NAMALWA (cell line): ENCODE results near the gene NFKBIE.
A peak's percentile ranks its signal among the peaks of the same experiment; 100 is the strongest.

Experiments used
- DNase-seq: peaks from one replicate; pipeline ENCODE4 v3.0.0-alpha.2; 2015; ENCODE audit warnings: low spot score

NFKBIE gene

DNA sequence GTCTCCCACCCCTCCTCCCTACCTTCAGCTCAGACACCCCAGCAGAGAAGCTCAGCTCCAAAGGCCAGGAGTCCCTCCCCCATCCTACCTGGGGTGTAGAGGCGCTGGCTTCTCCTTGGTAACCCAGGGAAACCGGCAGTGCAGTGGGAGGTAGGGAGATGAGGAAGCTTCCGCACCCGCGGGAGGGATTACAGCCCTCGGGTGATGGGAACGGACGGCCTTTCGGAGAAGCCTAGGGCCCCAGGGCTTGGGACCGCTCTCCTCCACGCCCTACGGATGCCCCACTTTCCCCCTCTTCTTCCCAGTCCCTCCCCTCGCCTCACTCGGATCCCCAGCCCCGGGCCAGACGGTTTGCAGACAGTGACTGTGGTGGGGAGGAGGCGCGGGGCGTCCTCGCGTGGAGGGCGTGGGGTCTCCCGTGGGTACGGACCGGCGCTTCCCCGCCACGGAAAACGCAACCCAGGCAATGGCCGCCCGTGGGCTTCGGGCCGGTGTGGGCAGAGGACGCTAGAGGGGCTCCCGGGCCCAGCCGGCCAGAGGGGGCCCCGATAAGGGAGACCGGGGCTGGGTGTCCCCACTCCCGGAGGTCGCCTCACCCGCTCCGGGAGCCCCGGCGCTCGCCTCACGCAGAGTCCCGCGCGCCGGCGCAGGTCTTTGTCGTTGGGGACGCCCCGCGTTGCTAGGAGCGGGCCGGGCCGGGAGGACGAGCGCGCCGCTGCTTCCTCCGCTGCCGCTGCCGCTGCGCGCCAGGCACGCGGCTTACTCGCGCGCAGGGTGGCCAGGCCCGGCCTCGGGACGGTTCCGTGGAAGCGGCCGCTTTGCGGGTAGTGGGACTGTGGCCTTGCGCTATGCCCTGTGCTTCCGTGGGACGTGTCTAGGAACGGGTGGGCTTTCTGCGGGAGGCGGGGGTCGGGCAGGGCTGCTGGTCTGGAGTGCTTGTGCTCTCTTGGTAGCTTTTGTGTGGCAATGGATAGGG is 32.0 kb upstream of the NFKBIE start:
- no peak for DNase-seq

- DNase-seq, result no peak
These were observed 29.8 kb upstream of the NFKBIE start for GRCh38 chr6:44294832-44295791.

DNA sequence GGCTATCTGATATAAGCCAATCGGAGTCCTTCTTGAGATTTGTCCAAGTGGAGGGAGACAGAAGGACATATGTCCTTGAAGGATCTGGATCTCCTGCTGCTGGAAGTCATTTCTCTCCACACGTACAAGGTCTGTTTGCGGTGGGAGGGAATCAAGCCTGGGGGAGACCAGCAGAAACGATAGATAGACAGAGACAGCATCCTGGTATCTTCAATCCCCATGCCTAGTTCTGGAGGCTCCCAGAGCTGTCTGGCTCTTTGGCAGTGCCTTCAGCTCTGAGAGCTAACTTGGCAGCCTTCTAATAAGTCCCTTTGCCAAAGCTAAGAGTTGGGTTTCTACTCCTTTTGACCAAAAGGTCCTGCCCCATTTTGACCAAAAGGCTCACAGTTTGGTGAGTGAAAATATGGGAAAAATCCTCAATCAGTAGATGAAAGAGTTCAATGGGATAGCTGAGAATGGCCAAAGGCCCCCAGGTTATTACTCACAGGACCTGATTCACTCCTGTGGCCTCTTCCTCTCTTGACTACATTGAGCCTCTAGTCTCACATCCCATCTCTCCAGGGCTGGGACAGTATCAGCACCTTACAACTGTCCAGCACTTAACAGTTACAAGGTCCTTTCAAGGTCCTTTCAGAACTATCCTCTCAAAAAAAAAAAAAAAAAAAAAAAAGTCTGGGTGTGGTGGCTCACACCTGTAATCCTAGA is 27.5 kb upstream of the NFKBIE start:
- DNase-seq, result no peak

DNA sequence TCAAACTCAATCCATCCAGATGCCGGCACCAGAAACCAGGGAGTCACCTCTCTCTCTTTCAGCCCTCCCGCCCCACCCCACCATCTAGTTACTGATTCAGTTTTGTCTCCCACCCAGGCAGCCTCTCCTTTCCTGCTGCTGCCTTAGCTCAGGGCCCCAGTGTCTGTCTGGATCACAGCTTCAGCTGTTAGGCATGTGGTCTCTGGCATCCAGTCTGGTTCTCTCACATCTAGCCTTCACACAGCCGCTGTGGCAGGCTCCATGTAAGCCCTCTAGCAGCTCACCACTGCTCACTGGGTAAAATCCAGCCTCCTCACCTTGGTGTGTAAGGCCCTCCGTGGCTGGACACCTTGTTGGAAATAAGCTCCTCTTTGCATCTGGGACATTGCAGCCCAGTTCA is 26.5 kb upstream of the NFKBIE start:
- no peak for DNase-seq

DNA sequence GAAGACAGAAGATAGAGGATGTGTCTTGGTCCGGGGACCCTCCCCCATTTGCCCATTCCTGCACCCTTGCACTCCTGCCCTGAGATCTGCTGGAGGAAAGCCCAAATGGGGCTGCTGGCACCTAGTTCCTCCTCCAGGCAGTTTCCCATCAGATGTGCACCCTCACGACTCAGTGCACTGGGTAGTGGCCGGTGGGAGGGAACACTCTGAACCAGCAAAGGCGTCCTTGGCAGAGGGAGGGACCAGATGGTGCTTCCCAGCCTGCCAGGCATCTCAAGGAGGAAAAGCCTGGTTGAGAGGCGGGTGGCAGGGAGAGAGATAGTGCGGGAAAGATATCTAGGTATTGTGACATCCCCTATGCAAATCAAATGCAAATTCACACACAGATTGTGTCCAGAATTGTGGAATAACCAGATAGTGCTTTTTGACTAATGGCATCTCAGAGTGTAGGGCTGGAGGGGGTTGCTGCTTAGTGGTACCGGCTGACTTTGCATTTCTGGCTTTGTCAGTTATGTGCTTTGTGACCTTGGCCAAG is 24.4 kb upstream of the NFKBIE start:
- no peak for DNase-seq

GRCh38 chr6:44286747-44287146 is 21.4 kb upstream of the NFKBIE start:
- no peak for DNase-seq

GRCh38 chr6:44286285-44286565 is 20.9 kb upstream of the NFKBIE start:
- DNase-seq, result no peak

- peak; percentile 46 for DNase-seq
These were observed 20.4 kb upstream of the NFKBIE start for GRCh38 chr6:44285552-44286284.

- DNase-seq, result no peak
These were observed 19.5 kb upstream of the NFKBIE start for GRCh38 chr6:44284867-44285266.

DNA sequence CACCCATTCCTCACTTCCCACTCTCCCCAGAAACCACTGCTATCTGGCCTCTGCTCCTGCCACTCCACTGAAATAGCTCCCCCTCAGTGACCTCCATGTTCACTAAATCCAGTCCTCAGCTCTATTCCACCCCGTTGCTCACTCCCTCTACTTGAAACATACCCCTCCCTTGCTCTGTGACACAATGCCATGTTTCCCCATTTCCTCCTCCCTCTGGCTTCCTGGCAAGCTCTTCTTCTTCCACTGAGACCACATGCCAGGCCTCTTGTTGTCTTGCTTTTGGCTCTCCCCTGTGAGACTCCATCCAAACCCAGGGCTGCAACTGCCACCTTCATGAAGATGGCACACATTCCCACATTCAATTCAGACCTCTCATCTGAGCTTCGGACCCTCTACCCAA is 18.8 kb upstream of the NFKBIE start:
- DNase-seq, result no peak

- no peak for DNase-seq
These were observed 13.7 kb upstream of the NFKBIE start for GRCh38 chr6:44278774-44279697.

DNA sequence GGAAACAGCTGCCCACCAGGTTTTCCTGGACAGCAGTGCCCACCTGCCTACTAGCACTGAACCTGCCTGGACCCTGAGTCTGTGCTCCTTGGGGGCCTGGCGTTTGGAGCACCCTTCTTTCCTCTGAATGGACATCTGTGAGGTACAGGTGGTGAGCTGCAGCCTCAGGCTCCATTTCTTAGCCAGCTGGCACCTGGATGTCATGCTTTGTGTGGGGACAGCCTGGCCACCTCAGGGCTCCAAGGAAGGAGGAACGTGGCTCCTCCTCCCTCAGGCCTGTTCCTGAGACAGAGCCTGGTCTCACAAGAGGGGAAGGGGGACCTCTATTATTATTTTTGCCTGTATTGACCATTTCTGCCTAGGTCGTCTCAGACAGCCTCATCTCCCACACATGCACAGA is 13.0 kb upstream of the NFKBIE start:
- DNase-seq, result no peak

- DNase-seq, result no peak
These were observed 12.4 kb upstream of the NFKBIE start for GRCh38 chr6:44277763-44278162.

GRCh38 chr6:44276667-44277640 is 11.6 kb upstream of the NFKBIE start:
- DNase-seq, result no peak

DNA sequence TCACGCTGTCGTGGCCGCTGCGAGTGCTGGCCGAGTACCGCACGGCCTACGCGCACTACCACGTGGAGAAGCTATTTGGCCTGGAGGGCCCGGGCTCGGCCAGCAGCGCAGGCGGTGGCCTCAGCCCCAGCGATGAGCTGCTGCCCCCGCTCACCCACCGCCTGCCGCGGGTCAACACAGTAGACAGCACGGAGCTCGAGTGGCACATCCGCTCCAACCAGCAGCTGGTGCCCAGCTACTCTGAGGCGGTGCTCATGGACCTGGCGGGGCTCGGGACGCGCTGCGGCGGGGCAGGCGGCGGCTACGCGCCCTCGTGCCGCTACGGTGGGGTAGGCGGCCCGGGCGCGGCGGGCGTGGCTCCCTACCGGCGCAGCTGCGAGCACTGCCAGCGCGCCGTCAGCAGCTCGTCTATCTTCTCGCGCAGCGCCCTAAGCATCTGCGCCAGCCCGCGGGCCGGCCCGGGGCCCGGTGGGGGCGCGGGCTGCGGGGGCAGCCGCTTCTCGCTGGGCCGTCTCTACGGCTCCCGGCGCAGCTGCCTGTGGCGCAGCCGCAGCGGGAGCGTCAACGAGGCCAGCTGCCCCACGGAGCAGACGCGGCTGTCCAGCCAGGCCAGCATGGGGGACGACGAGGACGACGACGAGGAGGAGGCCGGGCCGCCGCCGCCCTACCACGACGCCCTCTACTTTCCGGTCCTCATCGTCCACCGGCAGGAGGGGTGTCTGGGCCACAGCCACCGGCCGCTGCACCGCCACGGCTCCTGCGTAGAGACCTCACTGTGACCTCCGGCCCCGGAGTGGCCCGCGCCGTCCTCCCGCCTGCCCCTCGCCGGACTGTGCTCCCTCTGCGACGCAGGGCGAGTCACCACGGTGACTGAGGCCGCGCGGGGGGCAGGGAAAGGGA is 10.6 kb upstream of the NFKBIE start:
- no peak for DNase-seq

DNA sequence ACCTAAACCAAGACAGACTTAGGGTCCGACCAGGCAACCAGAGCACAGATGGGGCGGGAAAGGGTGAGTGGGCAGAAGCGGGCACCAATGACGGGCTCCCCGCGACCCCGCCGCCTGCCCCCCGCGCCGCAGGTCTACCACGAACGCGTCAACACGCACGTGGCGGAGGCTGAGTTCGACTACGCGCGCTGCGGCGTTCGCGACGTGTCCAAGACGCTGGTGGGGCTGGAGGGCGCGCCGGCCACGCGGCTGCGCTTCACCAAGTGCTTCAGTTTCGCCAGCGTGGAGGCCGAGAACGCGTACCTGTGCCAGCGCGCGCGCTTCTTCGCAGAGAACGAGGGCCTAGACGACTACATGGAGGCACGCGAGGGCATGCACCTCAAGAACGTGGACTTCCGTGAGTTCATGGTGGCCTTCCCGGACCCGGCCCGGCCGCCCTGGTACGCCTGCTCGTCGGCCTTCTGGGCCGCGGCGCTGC is 10.0 kb upstream of the NFKBIE start:
- DNase-seq, result no peak

DNA sequence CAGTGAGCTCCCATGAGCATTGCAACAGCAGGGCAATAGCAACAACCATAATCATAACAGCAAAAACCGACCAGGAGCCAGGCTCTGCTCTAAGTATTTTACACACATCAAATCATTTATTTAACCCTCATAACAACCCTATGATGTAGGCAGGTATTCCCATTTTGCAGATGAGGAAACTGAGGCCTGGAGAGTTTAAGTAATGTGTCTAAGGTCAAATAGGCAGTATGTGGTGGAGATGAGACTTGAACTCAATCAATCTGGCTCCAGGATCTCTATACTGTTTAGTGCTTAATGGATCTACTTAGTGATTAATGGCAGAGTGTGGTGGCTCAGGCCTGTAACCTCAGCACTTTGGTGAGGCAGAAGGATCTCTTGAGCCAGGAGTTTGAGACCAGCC is 8.3 kb upstream of the NFKBIE start:
- no peak for DNase-seq
